Lower leg skin (tissue), 3 donors: ENCODE data around the gene NUBP2.

ENCODE experiments used
- POLR2A ChIP-seq, 2 donors: fragments of 450-650 bp; IDR thresholded peaks; one replicate each; pipeline ENCODE4 v1.6.1; 2016 to 2017; ENCODE audit warnings: antibody characterized with exemption in 2 of 2, mild to moderate bottlenecking in 1 of 2, moderate library complexity in 1 of 2
- TF ChIP-seq, protein P1 (sequence below), 3 donors: fragments of 450-650 bp; IDR thresholded peaks; one replicate each; pipeline ENCODE4 v1.5.1; 2016; ENCODE audit warnings: antibody characterized with exemption in 3 of 3, mild to moderate bottlenecking in 3 of 3, moderate library complexity in 2 of 3

DNA sequence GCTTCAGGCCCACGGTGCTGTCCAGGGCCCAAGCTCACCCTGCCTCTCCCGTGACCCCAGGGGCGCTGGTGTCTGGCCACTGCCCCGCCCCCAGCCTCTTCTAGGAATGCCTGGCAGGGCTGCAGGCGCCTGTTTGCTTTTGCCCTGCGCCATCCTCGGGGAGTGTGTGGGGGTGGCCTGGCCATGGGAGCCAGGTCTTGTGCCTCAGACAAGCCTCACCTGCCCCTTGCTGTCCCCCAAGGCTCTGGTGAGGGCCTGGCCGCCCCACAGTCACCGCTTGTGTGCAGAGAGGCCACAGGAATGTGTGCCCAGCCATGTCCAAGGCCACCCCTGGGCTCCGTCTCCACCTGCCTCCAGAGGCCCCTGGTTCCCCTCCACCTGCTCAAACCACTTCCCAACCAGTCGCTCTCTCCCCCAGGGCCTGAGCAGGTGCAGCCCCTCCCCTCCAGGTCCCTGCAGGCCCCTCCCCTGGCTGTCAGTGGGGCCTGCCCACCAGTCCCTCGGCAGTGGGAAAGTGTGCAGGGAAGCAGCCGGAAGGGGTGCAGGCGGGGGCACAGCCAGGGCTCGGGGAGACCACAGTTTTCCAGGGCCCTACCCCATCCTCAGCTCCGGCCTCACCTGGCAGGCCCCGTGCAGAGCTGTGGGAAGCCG lies 11.6 kb downstream of the NUBP2 start:
- no peak for TF ChIP-seq POLR2A (IDR thresholded peaks at IDR 0.05)
- TF ChIP-seq, protein P1, sequence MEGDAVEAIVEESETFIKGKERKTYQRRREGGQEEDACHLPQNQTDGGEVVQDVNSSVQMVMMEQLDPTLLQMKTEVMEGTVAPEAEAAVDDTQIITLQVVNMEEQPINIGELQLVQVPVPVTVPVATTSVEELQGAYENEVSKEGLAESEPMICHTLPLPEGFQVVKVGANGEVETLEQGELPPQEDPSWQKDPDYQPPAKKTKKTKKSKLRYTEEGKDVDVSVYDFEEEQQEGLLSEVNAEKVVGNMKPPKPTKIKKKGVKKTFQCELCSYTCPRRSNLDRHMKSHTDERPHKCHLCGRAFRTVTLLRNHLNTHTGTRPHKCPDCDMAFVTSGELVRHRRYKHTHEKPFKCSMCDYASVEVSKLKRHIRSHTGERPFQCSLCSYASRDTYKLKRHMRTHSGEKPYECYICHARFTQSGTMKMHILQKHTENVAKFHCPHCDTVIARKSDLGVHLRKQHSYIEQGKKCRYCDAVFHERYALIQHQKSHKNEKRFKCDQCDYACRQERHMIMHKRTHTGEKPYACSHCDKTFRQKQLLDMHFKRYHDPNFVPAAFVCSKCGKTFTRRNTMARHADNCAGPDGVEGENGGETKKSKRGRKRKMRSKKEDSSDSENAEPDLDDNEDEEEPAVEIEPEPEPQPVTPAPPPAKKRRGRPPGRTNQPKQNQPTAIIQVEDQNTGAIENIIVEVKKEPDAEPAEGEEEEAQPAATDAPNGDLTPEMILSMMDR (IDR thresholded peaks at IDR 0.05), result peak in 1 of 3 donors; percentile 10
